PC-9 (cell line): ENCODE data around the gene TCTN2. TPM values are rescaled to one million over a fixed set of nuclear protein-coding genes. Genes with fewer than 3 reads are reported as not detected.
A peak's percentile ranks its signal among the peaks of the same experiment; 100 is the strongest.

Experiments used
- BruUV-seq: library from RNA; stranded (reverse); fragments of 400-500 nt; replicated peaks from 2 replicates; lab custom pipeline; 2021; lab: Mats Ljungman, UMichigan
- CTCF ChIA-PET: fragments of 300-600 bp; sonication (Branson Sonifier 250); formaldehyde crosslinking; loops from one replicate; lab custom pipeline; 2022; ENCODE audit warnings: antibody characterized with exemption; lab: Charles Lee
- POLR2A ChIA-PET: fragments of 300-600 bp; sonication (Branson Sonifier 250); formaldehyde crosslinking; loops from one replicate; lab custom pipeline; 2022; ENCODE audit warnings: antibody characterized with exemption; ENCODE audit not compliant: unreplicated experiment; lab: Charles Lee
- DNase-seq, 2 experiments: peaks; one replicate each; pipeline versions ENCODE4 v3.0.0 to v3.0.0-alpha.2; 2015 to 2022; ENCODE audit warnings: mixed read lengths in 1 of 2
- H2AFZ ChIP-seq: fragments of 200-600 bp; sonication (generic); 2 replicates; pipeline ENCODE4 v1.8.1; 2017; ENCODE audit warnings: antibody characterized with exemption
- H3F3A ChIP-seq: fragments of 200-600 bp; sonication (generic); 2 replicates; pipeline ENCODE4 v1.8.1; 2017; ENCODE audit warnings: antibody characterized with exemption, mild to moderate bottlenecking, low read depth; ENCODE audit not compliant: insufficient read depth
- H3K27ac ChIP-seq: fragments of 200-600 bp; sonication (generic); 2 replicates; pipeline ENCODE4 v1.6.1; 2016; ENCODE audit warnings: mixed run types
- H3K27me3 ChIP-seq: fragments of 200-600 bp; sonication (generic); 2 replicates; pipeline ENCODE4 v1.6.1; 2016; ENCODE audit warnings: low read depth, mixed run types; ENCODE audit not compliant: insufficient read depth
- H3K36me3 ChIP-seq: fragments of 200-600 bp; sonication (generic); 2 replicates; pipeline ENCODE4 v1.6.1; 2016; ENCODE audit warnings: low read depth, mixed run types
- H3K4me1 ChIP-seq: fragments of 200-600 bp; sonication (generic); replicated peaks from 2 replicates; pipeline ENCODE4 v1.6.1; 2016; ENCODE audit warnings: mixed run types; ENCODE audit not compliant: insufficient read depth
- H3K4me2 ChIP-seq: fragments of 200-600 bp; sonication (generic); 2 replicates; pipeline ENCODE4 v1.6.1; 2017; ENCODE audit warnings: mixed run types
- H3K4me3 ChIP-seq: fragments of 200-600 bp; sonication (generic); 2 replicates; pipeline ENCODE4 v1.6.1; 2016; ENCODE audit warnings: mixed run types
- H3K79me2 ChIP-seq: fragments of 200-600 bp; sonication (generic); 2 replicates; pipeline ENCODE4 v1.6.1; 2017; ENCODE audit warnings: low read depth, mixed run types
- H3K9me2 ChIP-seq: fragments of 200-600 bp; sonication (generic); 2 replicates; pipeline ENCODE4 v1.8.1; 2017; ENCODE audit warnings: mild to moderate bottlenecking; ENCODE audit not compliant: insufficient read depth
- H3K9me3 ChIP-seq: fragments of 200-600 bp; sonication (generic); 2 replicates; pipeline ENCODE4 v1.8.1; 2016; ENCODE audit warnings: low read depth; ENCODE audit not compliant: insufficient read depth
- H4K20me1 ChIP-seq: fragments of 200-600 bp; sonication (generic); 2 replicates; pipeline ENCODE4 v1.8.1; 2017; ENCODE audit not compliant: insufficient read depth
- CTCF ChIP-seq: fragments of 200-600 bp; sonication (generic); conservative IDR thresholded peaks from 2 replicates; pipeline ENCODE4 v1.6.1; 2017; ENCODE audit warnings: mixed run types, antibody characterized with exemption, mild to moderate bottlenecking, moderate library complexity
- EZH2 ChIP-seq: fragments of 200-600 bp; sonication (generic); IDR thresholded peaks from 2 replicates; pipeline ENCODE4 v1.8.0; 2017; ENCODE audit warnings: antibody characterized with exemption, low read depth
- intact Hi-C: fragments of 100-400 bp; cut with micrococcal nuclease; formaldehyde crosslinking; loops from one replicate; pipeline ENCODE4 v1.10.0; 2022; ENCODE audit not compliant: unreplicated experiment
- total RNA-seq: library from RNA; stranded (reverse); gene quantifications from 2 replicates; pipeline ENCODE4 v1.2.3, GENCODE V29; 2021

Gene TCTN2
- total RNA-seq, 1 experiment from 2014 or later: 21.9 TPM

DNA sequence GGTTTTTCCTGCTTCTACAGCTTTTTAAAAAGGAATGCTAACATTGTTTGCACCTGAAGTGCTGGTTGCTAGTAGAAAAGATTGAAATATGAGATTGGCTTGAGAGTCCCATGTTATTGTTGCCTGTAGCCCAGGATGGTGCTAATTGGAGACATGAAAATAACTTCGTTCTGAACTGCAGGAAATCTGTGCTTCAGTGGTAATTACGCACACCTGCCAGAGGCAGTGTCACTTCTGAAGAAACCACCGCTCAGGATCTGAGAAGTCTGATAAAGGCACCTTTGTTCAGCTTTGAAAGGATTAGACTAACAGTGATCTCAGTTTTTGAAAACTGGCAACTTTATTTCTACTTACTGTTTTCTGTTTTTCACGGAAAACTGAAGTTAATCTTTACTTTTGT is 25.7 kb downstream of the TCTN2 start:
- Histone ChIP-seq H3K4me3 (no peak overlapping the region), H3K9me3 (no peaks in the 10 kb centered on the region), H4K20me1 (no peaks in the 10 kb centered on the region), H3K79me2 (no peaks in the 10 kb centered on the region), H3K27ac (peak overlapping the region; percentile 67), H3K4me1 (peaks cover 11% of the 10 kb centered on the region), H2AFZ (no peak overlapping the region), H3K9me2 (no peaks in the 10 kb centered on the region), H3K4me2 (peak overlapping the region; percentile 43), H3F3A (peaks cover 4% of the 10 kb centered on the region; the same call in 1 of the 2 replicates), H3K27me3 (no peaks in the 10 kb centered on the region), H3K36me3 (no peaks in the 10 kb centered on the region)
- ChIA-PET POLR2A (no interaction called here), CTCF (no interaction called here)
- TF ChIP-seq EZH2: no peak
- TF ChIP-seq CTCF: no peak
- peak in 1 of 2 experiments; percentile 68 for DNase-seq
- intact Hi-C loops: no loop called here
- no TSS peak for BruUV-seq

DNA sequence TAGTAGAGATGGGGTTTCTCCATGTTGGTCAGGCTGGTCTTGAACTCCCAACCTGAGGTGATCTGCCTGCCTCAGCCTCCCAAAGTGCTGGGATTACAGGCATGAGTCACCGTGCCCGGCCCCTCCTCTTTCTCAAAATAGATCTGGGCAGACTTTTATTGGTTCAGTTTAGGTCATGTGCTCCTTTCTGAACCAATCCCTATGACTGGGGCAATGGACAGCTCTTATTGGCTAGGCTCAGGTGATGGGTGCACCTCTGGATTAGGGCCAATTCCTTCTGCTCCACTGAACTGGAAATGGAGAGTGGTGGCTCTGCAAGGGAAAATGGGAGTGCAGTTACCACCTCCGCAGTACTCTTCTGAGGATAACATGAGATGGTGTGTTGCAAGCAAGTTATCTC is 35.0 kb downstream of the TCTN2 start:
- ChIA-PET POLR2A (no interaction called here), CTCF (no interaction called here)
- no TSS peak for BruUV-seq
- no peak for TF ChIP-seq EZH2
- TF ChIP-seq CTCF: no peak
- H3K9me3 ChIP-seq: no peaks in the 10 kb centered on the region
- H3F3A ChIP-seq: peaks cover 14% of the 10 kb centered on the region; the same call in 1 of the 2 replicates
- no peaks in the 10 kb centered on the region for H3K36me3 ChIP-seq
- no peaks in the 10 kb centered on the region for H4K20me1 ChIP-seq
- no peaks in the 10 kb centered on the region for H3K27me3 ChIP-seq
- intact Hi-C loops: no loop called here
- no peak for DNase-seq
- H3K4me3 ChIP-seq: no peak overlapping the region
- no peaks in the 10 kb centered on the region for H3K79me2 ChIP-seq
- H3K27ac ChIP-seq: no peak overlapping the region
- H2AFZ ChIP-seq: no peak overlapping the region
- no peaks in the 10 kb centered on the region for H3K9me2 ChIP-seq
- no peaks in the 10 kb centered on the region for H3K4me1 ChIP-seq
- H3K4me2 ChIP-seq: no peak overlapping the region

- H3K36me3 ChIP-seq: no peaks in the 10 kb centered on the region
- no peaks in the 10 kb centered on the region for H3K79me2 ChIP-seq
- H3K9me3 ChIP-seq: no peaks in the 10 kb centered on the region
- no peaks in the 10 kb centered on the region for H3K9me2 ChIP-seq
- H2AFZ ChIP-seq: no peak overlapping the region
- no peak for DNase-seq
- ChIA-PET POLR2A (no interaction called here), CTCF (no interaction called here)
- no peaks in the 10 kb centered on the region for H3K4me1 ChIP-seq
- intact Hi-C loops: no loop called here
- H3K4me3 ChIP-seq: no peak overlapping the region
- no peaks in the 10 kb centered on the region for H4K20me1 ChIP-seq
- H3K4me2 ChIP-seq: no peak overlapping the region
- H3K27me3 ChIP-seq: no peaks in the 10 kb centered on the region
- no peak for TF ChIP-seq CTCF
- no peak for TF ChIP-seq EZH2
- no peak overlapping the region for H3K27ac ChIP-seq
- no TSS peak for BruUV-seq
- peaks cover 14% of the 10 kb centered on the region; the same call in 1 of the 2 replicates for H3F3A ChIP-seq
Measured at GRCh38 chr12:123707466-123707865, 36.6 kb downstream of the TCTN2 start.
